DND-41 (cell line): ENCODE results near the gene ATP10A.

Source experiments
- ATAC-seq: fragments of 200-7000 bp; cut with Tn5 transposase; 3 replicates; pipeline ENCODE4 v1.9.1; 2021; ENCODE audit warnings: low read depth; ENCODE audit not compliant: insufficient read depth
- DNase-seq: peaks from one replicate; pipeline ENCODE4 v3.0.0-alpha.2; 2020
- H2AFZ ChIP-seq: 2 replicates; pipeline ENCODE4 v1.6.0; 2012; ENCODE audit warnings: low read depth, low read length
- H3K27ac ChIP-seq: 2 replicates; pipeline ENCODE4 v1.5.1; 2012; ENCODE audit warnings: low read length, inconsistent platforms
- H3K27me3 ChIP-seq: fragments of 200-600 bp; sonication (generic); 2 replicates; pipeline ENCODE4 v1.6.0; 2012; ENCODE audit warnings: low read length, mild to moderate bottlenecking, inconsistent platforms; ENCODE audit not compliant: insufficient read depth, poor library complexity
- H3K36me3 ChIP-seq: 2 replicates; pipeline ENCODE4 v1.5.1; 2012; ENCODE audit warnings: low read length, inconsistent platforms; ENCODE audit not compliant: insufficient read depth
- H3K4me1 ChIP-seq: 2 replicates; pipeline ENCODE4 v1.5.1; 2012; ENCODE audit warnings: mild to moderate bottlenecking, low read length; ENCODE audit not compliant: insufficient read depth
- H3K4me2 ChIP-seq: 2 replicates; pipeline ENCODE4 v1.6.0; 2012; ENCODE audit warnings: mild to moderate bottlenecking, moderate library complexity, low read length, inconsistent platforms; ENCODE audit not compliant: insufficient read depth
- H3K4me3 ChIP-seq, 2 experiments: fragments of 200-600 bp in 1 of 2; shearing (Covaris generic) in 1 of 2; 2 replicates each; pipeline ENCODE4 v1.5.1; 2012 to 2016; ENCODE audit warnings: inconsistent platforms in 2 of 2, low read length in 2 of 2, mild to moderate bottlenecking in 2 of 2, low read depth in 1 of 2, moderate library complexity in 1 of 2
- H3K79me2 ChIP-seq: 2 replicates; pipeline ENCODE4 v1.6.0; 2012; ENCODE audit warnings: low read length, inconsistent platforms; ENCODE audit not compliant: insufficient read depth
- H3K9ac ChIP-seq: 2 replicates; pipeline ENCODE4 v1.6.0; 2012; ENCODE audit warnings: low read depth, mild to moderate bottlenecking, inconsistent platforms, low read length, moderate library complexity
- H3K9me3 ChIP-seq: 2 replicates; pipeline ENCODE4 v1.5.1; 2012; ENCODE audit warnings: low read length, moderate library complexity, mild to moderate bottlenecking, inconsistent platforms; ENCODE audit not compliant: insufficient read depth, severe bottlenecking
- H4K20me1 ChIP-seq: 2 replicates; pipeline ENCODE4 v1.6.0; 2012; ENCODE audit warnings: low read length; ENCODE audit not compliant: insufficient read depth
- EZH2 ChIP-seq: IDR thresholded peaks from 3 replicates; pipeline ENCODE4 v1.6.1; 2012; ENCODE audit warnings: borderline replicate concordance, low read depth, mild to moderate bottlenecking, moderate library complexity, low read length, inconsistent platforms; ENCODE audit not compliant: severe bottlenecking
- TF ChIP-seq, protein P1 (sequence below): IDR thresholded peaks from 2 replicates; pipeline ENCODE4 v1.5.1; 2012; ENCODE audit warnings: borderline replicate concordance, low read length, moderate library complexity, mild to moderate bottlenecking; ENCODE audit not compliant: poor library complexity, severe bottlenecking; ENCODE audit errors: extremely low read depth

ATP10A gene

DNA sequence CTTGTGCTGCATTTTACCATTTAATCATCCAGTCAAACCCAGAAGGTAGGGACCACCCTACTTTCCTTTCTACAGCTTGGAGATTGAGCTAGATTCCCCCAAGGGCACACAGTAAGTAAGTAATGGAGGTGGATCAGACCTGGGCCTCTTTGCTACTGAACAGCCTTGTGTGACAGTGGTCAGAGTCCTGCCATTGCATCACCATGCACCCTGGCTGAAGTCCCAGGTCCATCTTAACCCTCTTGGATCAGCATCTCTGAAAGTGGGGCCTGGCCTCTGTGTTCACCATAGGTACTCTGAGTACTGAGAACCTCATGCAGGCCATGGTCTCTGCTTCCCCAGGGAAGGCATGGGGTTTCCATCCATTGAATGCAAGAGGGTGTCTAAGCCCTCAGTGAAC lies 34.5 kb upstream of the ATP10A start:
- H3K27ac ChIP-seq, result no peak overlapping the region
- no peaks in the 10 kb centered on the region for H4K20me1 ChIP-seq
- H3K9me3 ChIP-seq, result no peaks in the 10 kb centered on the region
- no peak overlapping the region for H3K9ac ChIP-seq
- ATAC-seq, result no peak
- no peaks in the 10 kb centered on the region for H3K79me2 ChIP-seq
- no peak for DNase-seq
- H3K27me3 ChIP-seq, result no peaks in the 10 kb centered on the region
- H3K4me1 ChIP-seq, result no peaks in the 10 kb centered on the region
- no peak overlapping the region for H2AFZ ChIP-seq
- H3K4me3 ChIP-seq, result no peak overlapping the region
- H3K36me3 ChIP-seq, result no peaks in the 10 kb centered on the region
- no peak for TF ChIP-seq EZH2
- TF ChIP-seq, protein P1, sequence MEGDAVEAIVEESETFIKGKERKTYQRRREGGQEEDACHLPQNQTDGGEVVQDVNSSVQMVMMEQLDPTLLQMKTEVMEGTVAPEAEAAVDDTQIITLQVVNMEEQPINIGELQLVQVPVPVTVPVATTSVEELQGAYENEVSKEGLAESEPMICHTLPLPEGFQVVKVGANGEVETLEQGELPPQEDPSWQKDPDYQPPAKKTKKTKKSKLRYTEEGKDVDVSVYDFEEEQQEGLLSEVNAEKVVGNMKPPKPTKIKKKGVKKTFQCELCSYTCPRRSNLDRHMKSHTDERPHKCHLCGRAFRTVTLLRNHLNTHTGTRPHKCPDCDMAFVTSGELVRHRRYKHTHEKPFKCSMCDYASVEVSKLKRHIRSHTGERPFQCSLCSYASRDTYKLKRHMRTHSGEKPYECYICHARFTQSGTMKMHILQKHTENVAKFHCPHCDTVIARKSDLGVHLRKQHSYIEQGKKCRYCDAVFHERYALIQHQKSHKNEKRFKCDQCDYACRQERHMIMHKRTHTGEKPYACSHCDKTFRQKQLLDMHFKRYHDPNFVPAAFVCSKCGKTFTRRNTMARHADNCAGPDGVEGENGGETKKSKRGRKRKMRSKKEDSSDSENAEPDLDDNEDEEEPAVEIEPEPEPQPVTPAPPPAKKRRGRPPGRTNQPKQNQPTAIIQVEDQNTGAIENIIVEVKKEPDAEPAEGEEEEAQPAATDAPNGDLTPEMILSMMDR, result no peak
- no peak overlapping the region for H3K4me2 ChIP-seq

DNA sequence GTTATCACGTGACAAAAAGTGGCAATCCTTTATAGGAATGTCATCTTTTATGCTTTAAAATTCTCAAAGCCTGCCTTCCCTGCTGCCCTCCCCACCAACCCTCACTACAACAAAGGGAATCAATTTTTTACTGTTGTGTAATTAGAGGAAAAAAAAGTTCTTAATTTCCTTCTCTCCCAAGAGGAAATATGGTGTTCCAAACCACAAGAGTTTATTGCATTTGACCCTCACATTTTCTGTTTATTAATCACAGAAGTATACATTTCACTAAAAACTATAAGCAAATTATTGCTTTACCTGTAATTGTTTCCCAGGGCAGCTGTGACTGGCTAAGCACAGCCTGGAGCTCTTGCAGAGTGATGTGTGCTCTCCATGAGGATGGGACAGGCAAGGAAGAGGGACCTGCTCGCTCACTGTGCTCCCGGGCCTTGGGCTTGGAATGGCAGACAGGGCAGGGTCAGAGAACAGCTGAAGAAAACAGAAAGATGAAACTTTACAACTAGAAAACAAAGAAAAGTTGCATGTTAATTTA lies 31.3 kb upstream of the ATP10A start:
- Histone ChIP-seq H3K9me3 (no peaks in the 10 kb centered on the region), H3K4me1 (no peaks in the 10 kb centered on the region), H3K4me2 (no peak overlapping the region), H4K20me1 (no peaks in the 10 kb centered on the region), H3K79me2 (no peaks in the 10 kb centered on the region), H3K27ac (no peak overlapping the region), H3K4me3 (no peak overlapping the region), H3K27me3 (no peaks in the 10 kb centered on the region), H3K9ac (no peak overlapping the region), H3K36me3 (no peaks in the 10 kb centered on the region), H2AFZ (no peak overlapping the region)
- no peak for TF ChIP-seq EZH2
- TF ChIP-seq, protein P1, result no peak
- ATAC-seq (no peak), DNase-seq (no peak)

DNA sequence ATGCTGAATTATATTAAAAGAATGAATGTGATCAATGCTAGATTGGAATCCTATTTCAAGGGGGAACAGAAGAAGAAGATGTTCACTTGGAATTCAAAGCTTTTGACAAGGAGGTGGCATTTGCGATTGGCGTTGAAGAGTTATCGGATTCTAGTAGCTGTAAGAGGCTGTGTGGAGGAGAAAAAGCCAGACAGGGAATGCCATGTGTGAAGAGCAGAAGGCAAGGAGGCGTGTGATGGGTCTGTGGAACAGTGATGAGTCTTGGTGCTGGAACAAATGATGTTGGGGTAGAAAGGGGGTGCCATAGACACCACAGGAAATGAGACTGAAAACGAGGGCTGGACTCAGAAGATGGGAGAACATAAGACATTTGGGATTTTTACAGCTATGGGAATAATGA lies 30.5 kb upstream of the ATP10A start:
- H3K79me2 ChIP-seq, result no peaks in the 10 kb centered on the region
- no peaks in the 10 kb centered on the region for H3K36me3 ChIP-seq
- H3K4me3 ChIP-seq, result no peak overlapping the region
- H3K9ac ChIP-seq, result no peak overlapping the region
- ATAC-seq, result no peak
- H3K4me1 ChIP-seq, result no peaks in the 10 kb centered on the region
- no peak overlapping the region for H2AFZ ChIP-seq
- H3K4me2 ChIP-seq, result no peak overlapping the region
- no peaks in the 10 kb centered on the region for H3K27me3 ChIP-seq
- DNase-seq, result no peak
- no peak for TF ChIP-seq EZH2
- TF ChIP-seq, protein P1, result no peak
- no peaks in the 10 kb centered on the region for H4K20me1 ChIP-seq
- H3K9me3 ChIP-seq, result no peaks in the 10 kb centered on the region
- H3K27ac ChIP-seq, result no peak overlapping the region

DNA sequence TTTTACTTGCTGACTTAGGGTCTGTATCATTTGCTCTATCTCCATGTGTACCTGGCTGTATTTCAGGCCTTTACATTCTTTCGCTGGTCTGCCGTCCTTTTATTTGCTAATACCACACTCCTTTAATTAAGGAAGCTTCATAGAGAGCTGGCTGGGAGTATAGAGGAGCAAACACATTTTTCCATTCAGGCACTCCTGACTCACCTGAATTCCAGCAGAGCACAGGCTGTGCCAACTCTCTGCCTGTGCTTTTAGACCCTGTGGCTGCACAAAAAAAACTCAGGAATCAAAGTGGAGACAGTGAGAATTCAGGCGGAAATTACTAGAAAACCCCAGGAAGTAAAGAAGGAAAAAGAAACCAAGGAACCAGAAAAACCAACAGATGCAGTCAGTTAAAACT lies 29.0 kb upstream of the ATP10A start:
- Histone ChIP-seq H3K4me3 (no peak overlapping the region), H3K27ac (no peak overlapping the region), H4K20me1 (no peaks in the 10 kb centered on the region), H3K4me2 (no peak overlapping the region), H3K9ac (no peak overlapping the region), H3K36me3 (no peaks in the 10 kb centered on the region), H3K4me1 (no peaks in the 10 kb centered on the region), H3K9me3 (no peaks in the 10 kb centered on the region), H2AFZ (no peak overlapping the region), H3K27me3 (no peaks in the 10 kb centered on the region), H3K79me2 (no peaks in the 10 kb centered on the region)
- no peak for DNase-seq
- no peak for TF ChIP-seq EZH2
- ATAC-seq, result no peak
